ENCODE results near the gene OR2AJ1. TPM values are rescaled to one million over a fixed set of nuclear protein-coding genes. Genes with fewer than 3 reads are reported as not detected.

Gene OR2AJ1, protein sequence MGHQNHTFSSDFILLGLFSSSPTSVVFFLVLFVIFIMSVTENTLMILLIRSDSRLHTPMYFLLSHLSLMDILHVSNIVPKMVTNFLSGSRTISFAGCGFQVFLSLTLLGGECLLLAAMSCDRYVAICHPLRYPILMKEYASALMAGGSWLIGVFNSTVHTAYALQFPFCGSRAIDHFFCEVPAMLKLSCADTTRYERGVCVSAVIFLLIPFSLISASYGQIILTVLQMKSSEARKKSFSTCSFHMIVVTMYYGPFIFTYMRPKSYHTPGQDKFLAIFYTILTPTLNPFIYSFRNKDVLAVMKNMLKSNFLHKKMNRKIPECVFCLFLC
- not detected in 2 replicates for total RNA-seq (2014; rRNA removed; shearing (Covaris generic); ENCODE audit: low replicate concordance)

DNA sequence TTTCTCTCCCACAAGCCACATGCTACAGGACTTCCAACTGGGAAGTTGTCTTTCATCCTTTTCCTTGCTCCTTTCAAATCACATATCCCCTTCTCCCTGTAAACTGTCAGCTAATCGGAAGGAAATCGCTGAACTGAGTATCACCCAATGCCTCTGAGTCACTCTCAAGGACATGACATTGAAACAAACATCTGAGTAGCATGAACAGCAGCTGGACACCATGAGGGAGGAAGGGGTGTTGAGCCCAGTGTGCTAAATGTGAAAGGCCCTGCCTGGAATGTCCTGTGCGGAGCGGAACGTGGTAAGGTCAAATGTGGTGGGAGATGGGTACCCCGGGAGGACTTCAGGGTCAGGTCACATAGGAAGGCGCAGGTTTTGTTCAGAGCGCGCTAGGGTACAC is at the start of gene OR2AJ1:
Gene OR2AJ1, plus strand, starts transcription at position 22 of the 400 bp plus-strand sequence. CDS start 8,880 bp downstream, outside the sequence.
- H3K4me3 ChIP-seq, result no peak within 1 kb of the TSS

DNA sequence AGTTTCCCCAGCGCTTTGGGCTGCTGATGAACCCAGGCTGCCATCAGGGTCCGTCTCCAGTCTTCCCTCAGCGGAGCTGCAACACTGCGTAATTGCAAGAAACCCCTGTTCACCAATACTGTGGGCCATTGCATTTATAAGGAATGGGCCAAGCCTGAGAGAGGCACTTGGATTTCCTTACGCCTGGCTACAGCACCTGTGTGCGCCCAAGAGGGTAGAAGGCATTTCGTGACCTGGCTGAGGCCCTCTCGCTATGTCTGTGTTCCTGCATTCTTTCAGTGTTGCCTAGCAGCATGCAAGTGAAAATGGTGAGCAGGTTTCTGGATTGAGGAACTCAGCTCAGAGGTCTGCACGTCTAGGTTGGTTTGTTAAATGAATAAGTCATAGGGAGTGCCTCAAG is 41.3 kb upstream of the OR2AJ1 start:
- H3K27me3 ChIP-seq, result no peaks in the 10 kb centered on the region
- no peaks in the 10 kb centered on the region for H3K9me3 ChIP-seq
- no peaks in the 10 kb centered on the region; the same call in 1 of the 2 replicates for H3K36me3 ChIP-seq
- no peak for DNase-seq
- no peak overlapping the region for H3K4me3 ChIP-seq

More for the DNA sequence above, at the start of gene OR2AJ1:
- Histone ChIP-seq H3K36me3 (no peaks in the 10 kb centered on the region), H3K27me3 (no peaks in the 10 kb centered on the region), H3K9me3 (no peaks in the 10 kb centered on the region)
- no peak for DNase-seq

DNA sequence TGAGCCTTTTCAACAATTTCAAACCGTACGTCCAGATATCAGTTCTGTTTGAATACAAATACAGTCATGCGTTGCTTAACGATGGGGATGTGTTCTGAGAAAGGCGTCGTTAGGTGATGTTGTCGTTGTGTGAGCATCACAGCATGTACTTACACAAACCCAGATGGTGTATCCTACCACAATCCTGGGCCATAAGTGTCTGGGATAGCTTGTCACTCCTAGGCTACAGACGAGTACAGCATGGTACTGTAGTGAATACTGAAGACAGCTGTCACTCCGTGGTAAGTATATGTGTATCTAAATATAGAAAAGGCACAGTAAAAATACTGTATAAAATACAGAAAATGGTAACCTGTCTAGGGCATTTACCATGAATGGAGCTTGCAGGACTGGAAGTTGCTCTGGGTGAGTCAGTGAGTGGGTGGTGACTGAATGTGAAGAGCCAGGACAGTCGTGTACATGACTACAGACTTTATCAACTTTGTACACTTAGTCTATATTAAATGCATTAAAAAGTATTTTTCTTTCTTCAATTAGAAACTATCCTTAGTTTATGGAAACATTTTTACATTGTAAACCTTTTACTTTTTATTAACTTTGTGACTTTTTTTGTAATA is 39.8 kb upstream of the OR2AJ1 start:
- Histone ChIP-seq H3K36me3 (no peaks in the 10 kb centered on the region; the same call in 1 of the 2 replicates), H3K9me3 (no peaks in the 10 kb centered on the region), H3K4me3 (no peak overlapping the region), H3K27me3 (no peaks in the 10 kb centered on the region)
- peak; percentile 55 for DNase-seq

DNA sequence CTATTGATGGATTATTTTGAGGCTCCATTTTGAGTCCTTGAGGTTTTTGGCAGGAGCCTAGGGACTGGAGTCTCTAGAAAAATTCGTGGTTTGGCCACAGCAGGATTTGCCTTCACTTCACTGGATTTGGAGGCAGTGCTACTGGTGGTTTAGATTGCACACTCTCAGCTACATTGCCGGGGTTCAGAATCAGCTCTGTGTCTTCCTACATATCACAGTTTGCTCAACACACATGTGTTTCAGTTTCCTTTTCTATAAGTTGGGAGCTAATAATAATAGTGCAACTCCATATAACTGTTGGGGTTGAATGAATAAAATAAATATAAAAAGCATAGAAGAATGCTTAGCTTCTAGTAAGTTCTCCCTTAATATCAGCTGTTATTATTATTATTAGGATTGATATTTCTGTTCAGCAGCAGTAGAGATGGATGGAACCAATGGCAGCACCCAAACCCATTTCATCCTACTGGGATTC is 29.5 kb upstream of the OR2AJ1 start, which contains the start of gene OR2W3:
Gene OR2W3, plus strand, starts transcription at position 425 of the 475 bp plus-strand sequence. Its CDS starts 0 bp downstream, at position 425.
- no peak within 1 kb of the TSS for H3K4me3 ChIP-seq
- no peak for DNase-seq
- no peaks in the 10 kb centered on the region for H3K27me3 ChIP-seq
- no peaks in the 10 kb centered on the region; the same call in 1 of the 2 replicates for H3K36me3 ChIP-seq
- H3K9me3 ChIP-seq, result peaks cover 8% of the 10 kb centered on the region

DNA sequence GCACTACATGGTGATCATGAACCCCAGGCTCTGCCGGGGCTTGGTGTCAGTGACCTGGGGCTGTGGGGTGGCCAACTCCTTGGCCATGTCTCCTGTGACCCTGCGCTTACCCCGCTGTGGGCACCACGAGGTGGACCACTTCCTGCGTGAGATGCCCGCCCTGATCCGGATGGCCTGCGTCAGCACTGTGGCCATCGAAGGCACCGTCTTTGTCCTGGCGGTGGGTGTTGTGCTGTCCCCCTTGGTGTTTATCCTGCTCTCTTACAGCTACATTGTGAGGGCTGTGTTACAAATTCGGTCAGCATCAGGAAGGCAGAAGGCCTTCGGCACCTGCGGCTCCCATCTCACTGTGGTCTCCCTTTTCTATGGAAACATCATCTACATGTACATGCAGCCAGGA is 28.7 kb upstream of the OR2AJ1 start:
- H3K9me3 ChIP-seq, result peaks cover 8% of the 10 kb centered on the region
- H3K4me3 ChIP-seq, result no peak overlapping the region
- H3K36me3 ChIP-seq, result no peaks in the 10 kb centered on the region; the same call in 1 of the 2 replicates
- no peaks in the 10 kb centered on the region for H3K27me3 ChIP-seq
- no peak for DNase-seq

DNA sequence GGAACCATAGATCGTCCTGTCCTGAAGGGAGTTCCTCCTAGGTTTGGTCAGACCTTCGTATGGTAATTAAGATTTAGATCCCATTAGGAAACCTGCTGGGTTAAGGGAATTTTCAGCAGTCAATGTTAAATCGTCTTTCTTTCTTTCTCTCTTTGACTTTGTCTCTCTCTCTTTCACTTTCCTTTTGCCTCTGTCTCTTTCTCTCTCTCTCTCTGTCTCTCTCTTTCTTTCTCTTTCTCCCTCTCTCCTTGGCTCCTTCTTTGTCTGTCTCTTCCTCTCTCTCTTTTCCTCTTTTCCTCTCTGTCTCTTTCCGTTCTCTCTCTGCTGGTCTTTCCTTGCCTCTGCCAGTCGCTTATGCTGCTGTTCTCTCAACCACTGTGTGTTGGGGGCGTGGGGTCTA is 20.6 kb upstream of the OR2AJ1 start:
- Histone ChIP-seq H3K36me3 (no peaks in the 10 kb centered on the region; the same call in 1 of the 2 replicates), H3K27me3 (no peaks in the 10 kb centered on the region), H3K9me3 (peaks cover 3% of the 10 kb centered on the region; the same call in 1 of the 2 replicates), H3K4me3 (no peak overlapping the region)
- no peak for DNase-seq

DNA sequence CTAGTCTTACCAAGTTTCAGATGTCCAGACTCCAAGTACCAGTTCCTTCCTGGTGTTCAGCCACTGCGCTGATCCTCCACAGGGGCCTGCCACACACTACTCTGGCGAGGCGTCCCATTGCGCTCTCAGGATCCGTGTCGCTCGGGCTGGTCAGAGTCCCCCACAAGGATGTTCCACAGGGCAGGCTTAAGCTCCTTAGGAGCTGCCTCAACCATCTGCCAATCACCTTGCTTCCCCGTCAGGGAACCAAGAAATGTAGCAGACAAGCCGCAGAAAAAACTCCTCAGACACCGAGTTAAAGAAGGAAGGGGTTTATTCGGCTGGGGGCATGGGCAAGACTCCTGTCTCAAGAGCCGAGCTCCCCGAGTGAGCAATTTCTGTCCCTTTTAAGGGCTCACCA is 19.5 kb upstream of the OR2AJ1 start:
- Histone ChIP-seq H3K27me3 (no peaks in the 10 kb centered on the region), H3K36me3 (no peaks in the 10 kb centered on the region; the same call in 1 of the 2 replicates), H3K4me3 (no peak overlapping the region), H3K9me3 (peaks cover 5% of the 10 kb centered on the region; the same call in 1 of the 2 replicates)
- DNase-seq, result no peak

DNA sequence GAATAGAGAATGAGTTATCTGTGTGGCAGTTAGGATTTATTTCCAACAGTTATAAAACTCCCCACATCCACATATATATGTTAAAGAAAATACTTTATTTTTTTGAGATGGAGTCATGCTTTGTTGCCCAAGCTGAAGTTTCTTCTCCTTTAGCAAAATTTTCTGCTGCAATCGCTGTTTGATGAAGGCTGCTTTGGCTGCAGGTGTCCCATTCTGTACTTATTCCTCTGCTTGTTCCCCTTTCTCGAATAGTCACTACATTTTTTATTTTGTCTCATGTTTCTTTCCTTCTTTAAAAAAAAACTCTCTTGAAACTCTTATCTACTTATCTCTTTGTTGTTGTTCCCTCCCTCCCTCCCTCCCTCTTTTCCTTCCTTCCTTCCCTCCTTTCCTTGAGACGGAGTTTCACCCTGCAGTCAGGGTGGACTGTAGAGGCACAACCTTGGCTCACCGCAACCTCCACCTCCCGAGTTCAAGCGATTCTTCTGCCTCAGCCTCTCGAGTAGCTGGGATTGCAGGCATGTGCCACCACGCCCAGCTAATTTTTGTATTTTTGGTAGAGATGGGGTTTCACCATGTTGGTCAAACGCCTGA is 18.7 kb upstream of the OR2AJ1 start:
- DNase-seq, result no peak
- peaks cover 5% of the 10 kb centered on the region; the same call in 1 of the 2 replicates for H3K9me3 ChIP-seq
- H3K4me3 ChIP-seq, result peak overlapping the region; percentile 25
- H3K27me3 ChIP-seq, result no peaks in the 10 kb centered on the region
- no peaks in the 10 kb centered on the region; the same call in 1 of the 2 replicates for H3K36me3 ChIP-seq

DNA sequence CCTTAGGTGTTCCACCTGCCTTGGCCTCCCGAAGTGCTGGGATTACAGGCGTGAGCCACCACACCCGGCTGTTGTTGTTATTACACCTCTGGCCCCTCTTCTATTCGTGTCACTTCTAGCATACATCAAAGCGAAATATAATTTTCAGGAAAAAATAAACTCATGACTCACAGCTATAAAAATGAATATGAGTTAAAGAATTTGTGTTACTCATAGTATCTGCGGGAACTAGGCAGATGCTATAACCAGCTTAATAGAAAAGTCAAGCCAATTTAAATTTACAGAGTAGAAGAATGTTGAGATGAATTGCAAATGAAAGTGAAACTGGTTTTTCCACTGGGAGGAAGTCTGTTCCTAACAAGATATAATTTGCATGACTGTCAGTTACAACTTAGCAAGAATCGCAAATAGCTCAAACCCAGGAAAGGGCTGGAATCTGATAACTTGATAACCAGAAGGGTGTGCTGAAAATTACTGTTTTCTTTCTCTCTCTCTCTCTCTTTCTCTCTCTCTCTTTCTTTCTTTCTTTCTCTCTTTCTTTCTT is 18.1 kb upstream of the OR2AJ1 start:
- Histone ChIP-seq H3K9me3 (peaks cover 5% of the 10 kb centered on the region; the same call in 1 of the 2 replicates), H3K36me3 (no peaks in the 10 kb centered on the region; the same call in 1 of the 2 replicates), H3K4me3 (peak overlapping the region; percentile 25), H3K27me3 (no peaks in the 10 kb centered on the region)
- peak; percentile 61 for DNase-seq

DNA sequence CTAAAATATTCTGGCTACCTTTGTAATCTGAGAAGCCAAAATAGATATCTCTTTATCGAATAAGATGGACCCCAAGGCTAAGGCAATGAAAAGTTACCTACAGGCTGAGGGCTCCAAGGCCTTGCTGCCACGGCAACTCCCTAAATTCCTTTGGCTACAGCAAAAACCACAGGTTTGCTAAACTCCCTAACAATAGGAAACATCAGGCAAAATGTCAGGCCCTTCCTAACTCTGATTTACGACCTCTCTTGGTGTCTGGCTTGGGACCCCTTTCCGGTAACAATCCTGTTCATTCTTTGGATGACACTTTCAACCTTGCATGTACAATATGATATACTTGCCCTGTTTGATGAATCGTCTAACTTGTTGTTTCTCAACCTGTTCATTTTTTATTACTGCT is 15.9 kb upstream of the OR2AJ1 start:
- peaks cover 7% of the 10 kb centered on the region; the same call in 1 of the 2 replicates for H3K9me3 ChIP-seq
- no peak for DNase-seq
- H3K36me3 ChIP-seq, result no peaks in the 10 kb centered on the region; the same call in 1 of the 2 replicates
- no peak overlapping the region for H3K4me3 ChIP-seq
- H3K27me3 ChIP-seq, result no peaks in the 10 kb centered on the region

DNA sequence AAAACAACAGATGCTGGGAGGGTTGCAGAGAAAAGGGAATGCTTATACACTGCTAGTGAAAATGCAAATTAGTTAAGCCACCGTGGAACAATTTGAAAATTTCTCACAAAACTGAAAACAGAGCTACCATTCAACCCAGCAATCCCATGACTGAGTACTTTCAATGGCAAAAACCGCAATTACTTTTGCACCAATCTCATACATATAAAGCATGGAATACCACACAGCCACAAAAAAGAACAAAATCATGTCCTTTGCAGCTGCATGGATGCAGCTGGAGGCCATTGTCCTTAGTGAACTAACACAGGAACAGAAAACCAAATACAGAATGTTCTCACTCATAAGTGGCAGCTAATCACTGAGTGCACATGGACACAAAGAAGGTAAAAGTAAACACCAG is 10.9 kb upstream of the OR2AJ1 start:
- no peaks in the 10 kb centered on the region; the same call in 1 of the 2 replicates for H3K36me3 ChIP-seq
- H3K4me3 ChIP-seq, result no peak overlapping the region
- peaks cover 7% of the 10 kb centered on the region; the same call in 1 of the 2 replicates for H3K9me3 ChIP-seq
- no peaks in the 10 kb centered on the region for H3K27me3 ChIP-seq
- DNase-seq, result no peak

DNA sequence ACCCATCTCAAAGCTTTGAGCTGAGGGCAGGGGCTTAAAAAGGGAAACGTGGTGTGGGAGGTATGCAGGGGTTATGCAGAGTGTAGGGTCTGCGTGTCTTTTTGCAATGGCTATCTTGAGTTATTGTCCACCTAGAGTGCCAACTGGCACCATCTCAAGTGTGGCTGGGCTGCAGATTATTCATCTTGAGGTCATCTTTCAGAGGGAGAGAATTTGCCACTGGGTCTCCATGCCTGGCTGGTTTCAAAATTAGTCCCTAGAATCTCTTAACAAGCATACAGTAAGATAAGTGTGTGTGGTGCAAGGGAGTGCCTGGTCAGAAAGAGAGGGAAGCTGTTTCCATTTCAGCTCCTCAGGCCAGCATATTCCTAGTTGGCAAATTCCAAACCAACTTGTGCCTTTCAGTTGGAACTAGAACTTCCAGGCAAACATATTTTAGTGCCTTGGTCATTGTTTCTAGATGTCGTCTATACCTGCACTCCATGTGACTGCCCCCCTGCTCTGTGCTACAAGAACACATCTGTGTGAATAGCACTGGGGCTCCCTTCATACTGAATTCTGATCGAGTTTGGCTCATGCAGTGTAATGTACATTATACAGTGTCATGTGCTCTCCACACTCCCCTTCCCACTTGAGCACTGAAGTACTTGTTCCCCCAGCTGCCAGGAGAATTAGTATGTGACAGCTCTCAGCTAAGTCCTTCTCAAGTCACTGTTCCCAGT is 9.6 kb upstream of the OR2AJ1 start:
- no peaks in the 10 kb centered on the region; the same call in 1 of the 2 replicates for H3K36me3 ChIP-seq
- DNase-seq, result peak; percentile 86
- no peak overlapping the region for H3K4me3 ChIP-seq
- no peaks in the 10 kb centered on the region for H3K27me3 ChIP-seq
- peaks cover 3% of the 10 kb centered on the region; the same call in 1 of the 2 replicates for H3K9me3 ChIP-seq

DNA sequence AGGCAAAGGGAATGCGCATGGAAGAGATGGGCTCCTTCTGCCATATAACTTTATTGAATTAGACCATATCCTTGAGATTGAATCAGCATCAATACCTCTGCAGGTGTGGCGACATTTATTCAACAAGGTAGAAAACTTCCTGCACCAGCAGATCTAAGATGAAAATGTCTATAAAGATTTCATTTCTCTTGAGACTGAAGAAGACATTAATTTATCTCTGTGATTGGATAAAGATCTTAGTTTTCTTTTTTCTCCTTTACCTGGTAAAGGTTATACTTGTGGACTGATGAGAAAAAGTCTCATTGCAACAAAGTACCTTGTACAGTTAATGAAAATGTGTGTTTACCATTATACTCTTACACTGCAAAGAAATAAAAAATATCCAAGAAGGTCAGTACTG is 4.7 kb upstream of the OR2AJ1 start, which contains the start of gene OR2T8:
Gene OR2T8, plus strand, starts transcription at position 301 of the 400 bp plus-strand sequence. CDS start 766 bp downstream, outside the sequence.
- H3K27me3 ChIP-seq, result no peaks in the 10 kb centered on the region
- DNase-seq, result no peak
- no peak within 1 kb of the TSS for H3K4me3 ChIP-seq
- H3K36me3 ChIP-seq, result no peaks in the 10 kb centered on the region
- H3K9me3 ChIP-seq, result no peaks in the 10 kb centered on the region

DNA sequence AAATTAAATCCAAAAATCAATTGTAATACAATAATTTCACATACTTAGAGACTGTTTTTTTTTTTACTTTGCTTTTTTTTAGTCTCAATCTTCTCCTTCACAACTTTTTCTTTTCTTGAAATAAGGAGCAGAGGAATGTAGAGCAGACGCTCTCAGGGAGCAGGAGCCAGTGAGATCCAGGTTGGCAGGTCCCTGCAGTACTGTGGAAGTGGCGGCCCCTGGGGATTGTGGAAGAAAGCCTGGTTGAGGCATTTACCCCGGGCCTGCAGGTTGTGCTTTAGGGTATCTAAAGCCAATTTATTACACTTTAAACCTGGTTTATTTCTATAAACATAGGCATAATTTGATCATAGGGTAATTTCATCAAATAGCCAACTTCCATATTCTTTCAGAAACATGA is 748 bp upstream of the OR2AJ1 start:
- DNase-seq, result no peak
- Histone ChIP-seq H3K9me3 (no peaks in the 10 kb centered on the region), H3K36me3 (no peaks in the 10 kb centered on the region), H3K4me3 (no peak overlapping the region), H3K27me3 (no peaks in the 10 kb centered on the region)

DNA sequence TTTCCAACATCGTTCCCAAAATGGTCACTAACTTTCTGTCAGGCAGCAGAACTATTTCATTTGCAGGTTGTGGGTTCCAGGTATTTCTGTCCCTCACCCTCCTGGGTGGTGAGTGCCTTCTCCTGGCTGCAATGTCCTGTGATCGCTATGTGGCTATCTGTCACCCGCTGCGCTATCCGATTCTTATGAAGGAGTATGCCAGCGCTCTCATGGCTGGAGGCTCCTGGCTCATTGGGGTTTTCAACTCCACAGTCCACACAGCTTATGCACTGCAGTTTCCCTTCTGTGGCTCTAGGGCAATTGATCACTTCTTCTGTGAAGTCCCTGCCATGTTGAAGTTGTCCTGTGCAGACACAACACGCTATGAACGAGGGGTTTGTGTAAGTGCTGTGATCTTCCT is 9.3 kb downstream of the OR2AJ1 start:
- no peak overlapping the region for H3K4me3 ChIP-seq
- DNase-seq, result no peak
- H3K36me3 ChIP-seq, result no peaks in the 10 kb centered on the region
- no peaks in the 10 kb centered on the region for H3K9me3 ChIP-seq
- H3K27me3 ChIP-seq, result no peaks in the 10 kb centered on the region

DNA sequence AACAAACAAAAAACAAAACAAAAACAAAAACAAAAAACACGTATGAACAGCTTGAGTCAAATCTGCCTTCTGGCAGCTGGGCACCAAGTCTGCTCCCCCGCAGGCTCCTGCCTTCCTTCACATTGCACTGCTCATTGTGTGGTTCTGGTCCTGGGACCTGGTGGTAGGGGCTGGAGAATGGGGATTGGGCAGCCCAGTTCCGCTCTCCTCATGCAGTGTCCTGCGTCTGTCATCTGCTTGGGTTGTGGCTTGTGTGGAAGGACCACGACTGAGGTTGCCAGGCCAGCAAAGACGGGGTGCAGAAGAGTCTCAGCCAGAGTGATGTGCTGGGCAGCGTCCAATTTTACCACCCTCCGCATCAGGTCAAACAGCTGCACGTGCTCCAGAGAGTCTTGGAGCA is 11.1 kb downstream of the OR2AJ1 start:
- Histone ChIP-seq H3K9me3 (no peaks in the 10 kb centered on the region), H3K27me3 (no peaks in the 10 kb centered on the region), H3K4me3 (no peak overlapping the region), H3K36me3 (no peaks in the 10 kb centered on the region)
- no peak for DNase-seq
